HUDEP-2 (cell line): Measurements from ENCODE around the gene DCTPP1.
A peak's percentile ranks its signal among the peaks of the same experiment; 100 is the strongest.

ENCODE experiments used
- DNase-seq, 76 experiments: peaks; one replicate each; lab custom pipeline; 2025; ENCODE audit not compliant: unreplicated experiment in 76 of 76; lab: John Stamatoyannopoulos, UW

Gene DCTPP1

DNA sequence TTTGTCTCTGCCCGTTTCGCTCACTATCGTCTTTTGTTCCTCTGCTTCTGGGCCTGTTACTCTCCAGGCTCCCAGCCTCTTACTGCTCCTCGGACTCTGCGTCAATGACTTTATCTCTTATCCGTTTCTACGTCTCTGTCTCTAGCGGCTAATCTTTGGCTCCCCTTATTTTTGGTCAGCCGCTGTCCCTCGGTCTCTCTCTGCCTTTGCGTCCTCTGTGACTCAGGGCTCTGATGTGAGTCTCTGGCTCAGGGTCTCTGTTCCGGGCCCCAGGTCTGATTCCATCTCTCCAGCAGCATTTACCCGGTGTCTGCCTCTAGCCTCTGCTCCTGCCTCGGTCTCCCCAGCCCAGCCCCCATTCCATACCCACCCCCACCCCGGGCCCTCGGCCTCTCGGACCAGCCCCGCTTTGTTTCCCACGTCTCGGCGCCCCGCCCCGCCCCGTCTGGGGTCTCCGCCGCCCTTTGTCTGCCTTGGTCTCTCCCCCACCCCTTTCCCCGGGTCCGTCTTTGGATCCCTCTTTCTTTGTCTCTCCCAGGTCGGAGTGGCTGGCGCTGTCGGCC lies 35.2 kb downstream of the DCTPP1 start:
- DNase-seq: peak in 6 of 76 experiments; percentile 11 to 28 (median 16)

DNA sequence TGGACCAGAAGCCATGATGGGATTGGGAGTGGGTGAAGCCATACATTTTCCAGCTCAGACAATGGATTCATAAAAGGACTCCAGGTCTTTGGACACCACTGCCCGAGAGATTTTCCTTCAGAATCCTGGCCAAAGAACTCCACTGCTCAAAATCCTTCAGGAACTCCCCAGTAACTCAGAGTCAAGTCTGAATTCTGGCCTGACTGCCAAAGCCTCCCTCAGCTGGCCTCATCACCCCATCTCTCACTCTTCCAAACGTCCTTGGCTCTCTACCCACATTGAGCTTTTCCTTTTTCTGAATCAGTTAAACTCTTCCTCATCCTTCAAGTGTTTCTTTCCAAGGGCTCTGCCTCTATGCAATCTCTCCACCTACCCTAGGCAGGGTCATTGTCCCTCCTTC lies 46.3 kb downstream of the DCTPP1 start:
- DNase-seq: no peak

DNA sequence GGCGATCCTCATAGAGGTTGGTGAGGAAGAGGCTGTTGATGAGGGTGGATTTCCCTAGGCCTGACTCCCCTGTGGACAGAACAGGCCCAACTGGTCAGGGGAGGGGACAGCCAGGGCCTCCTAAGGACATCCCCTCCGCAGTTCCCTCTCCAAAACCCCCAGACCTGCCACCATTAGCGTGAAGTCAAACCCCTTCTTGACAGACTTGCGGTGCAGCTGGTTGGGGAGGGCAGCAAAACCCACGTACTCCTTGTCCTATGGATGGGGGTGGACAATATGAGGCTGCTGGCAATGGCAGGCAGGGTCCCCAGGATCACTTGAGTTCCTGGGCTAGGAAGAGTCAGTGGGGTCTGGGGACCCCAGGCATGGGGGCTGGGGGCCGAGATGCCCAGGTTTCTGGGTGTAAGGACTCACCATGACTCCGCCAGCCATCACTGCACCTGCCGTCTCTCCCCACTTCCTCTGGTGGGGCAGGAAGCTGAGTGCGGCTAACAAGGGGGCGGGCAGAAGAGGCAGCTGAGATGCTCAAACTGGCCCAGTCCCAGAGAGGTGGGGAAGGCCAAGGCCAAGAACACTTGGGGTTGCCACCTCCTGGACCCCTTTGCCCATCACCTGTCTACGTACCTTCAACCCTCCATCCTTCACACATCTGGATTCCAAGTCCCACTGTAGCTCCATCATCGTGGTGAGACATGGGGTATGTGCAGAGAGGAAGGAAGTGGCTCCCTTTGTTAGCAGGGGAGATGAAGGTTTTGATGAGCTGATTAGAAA lies 47.5 kb downstream of the DCTPP1 start, which contains the start of gene SEPTIN1:
Gene SEPTIN1, minus strand, starts transcription at position 451 of the 771 bp plus-strand sequence. Its CDS starts 19 bp downstream, at position 432.
- no peak for DNase-seq

DNA sequence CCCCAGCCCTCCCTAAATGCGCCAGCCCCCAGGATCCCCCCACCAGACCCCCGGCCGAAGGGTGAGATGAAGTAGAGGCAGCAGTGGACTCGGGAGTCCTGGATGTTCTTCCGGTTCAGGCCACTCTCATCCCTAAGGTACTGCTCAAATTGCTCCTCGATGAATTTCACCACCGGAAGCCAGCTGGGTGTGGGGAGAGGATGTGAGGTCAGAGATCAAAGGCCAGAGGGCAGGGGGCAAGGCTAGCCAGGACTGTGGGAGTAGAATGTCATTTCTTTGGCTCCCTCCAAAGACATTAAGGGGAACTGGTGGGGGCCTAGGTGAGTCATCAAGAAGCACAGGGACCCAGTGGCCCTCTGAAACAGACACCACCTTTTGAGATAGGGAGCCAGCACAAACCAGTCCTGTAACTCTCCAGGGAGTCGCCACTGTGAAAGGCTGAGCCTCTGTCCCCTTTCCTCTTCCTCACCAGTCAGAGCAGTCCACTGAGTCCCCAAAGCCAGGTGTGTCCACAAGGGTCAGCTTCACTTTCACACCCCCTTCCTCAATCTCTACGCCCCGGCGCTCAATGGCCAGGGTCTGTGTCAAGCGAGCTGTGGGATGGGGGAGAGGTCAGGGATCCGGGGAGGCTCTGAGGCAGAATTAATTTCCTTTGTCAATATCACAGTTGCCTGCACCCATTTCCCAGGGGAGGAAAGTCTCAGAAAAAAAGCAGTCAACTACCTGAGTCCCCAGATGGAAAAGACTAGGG lies 48.4 kb downstream of the DCTPP1 start:
- DNase-seq: no peak

DNA sequence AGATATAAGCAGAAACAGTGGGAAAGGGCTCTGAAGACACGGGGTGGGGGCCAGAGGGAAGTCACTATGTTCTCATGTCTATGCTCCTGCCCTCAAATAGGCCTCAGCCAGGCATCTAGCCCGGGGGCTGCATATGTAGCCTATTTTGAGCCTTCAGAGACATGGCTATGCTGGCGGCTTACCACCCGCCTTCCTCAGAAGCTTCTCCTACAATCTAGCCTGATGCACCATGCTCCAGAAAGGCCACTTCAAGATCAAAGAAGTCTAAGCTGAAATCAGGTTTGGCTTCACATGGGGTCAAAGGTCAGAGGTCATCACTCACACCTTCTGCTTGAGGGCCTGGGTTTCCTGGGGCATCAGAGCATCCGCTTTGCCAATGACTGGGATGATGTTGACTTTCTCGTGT lies 49.0 kb downstream of the DCTPP1 start:
- DNase-seq: no peak

DNA sequence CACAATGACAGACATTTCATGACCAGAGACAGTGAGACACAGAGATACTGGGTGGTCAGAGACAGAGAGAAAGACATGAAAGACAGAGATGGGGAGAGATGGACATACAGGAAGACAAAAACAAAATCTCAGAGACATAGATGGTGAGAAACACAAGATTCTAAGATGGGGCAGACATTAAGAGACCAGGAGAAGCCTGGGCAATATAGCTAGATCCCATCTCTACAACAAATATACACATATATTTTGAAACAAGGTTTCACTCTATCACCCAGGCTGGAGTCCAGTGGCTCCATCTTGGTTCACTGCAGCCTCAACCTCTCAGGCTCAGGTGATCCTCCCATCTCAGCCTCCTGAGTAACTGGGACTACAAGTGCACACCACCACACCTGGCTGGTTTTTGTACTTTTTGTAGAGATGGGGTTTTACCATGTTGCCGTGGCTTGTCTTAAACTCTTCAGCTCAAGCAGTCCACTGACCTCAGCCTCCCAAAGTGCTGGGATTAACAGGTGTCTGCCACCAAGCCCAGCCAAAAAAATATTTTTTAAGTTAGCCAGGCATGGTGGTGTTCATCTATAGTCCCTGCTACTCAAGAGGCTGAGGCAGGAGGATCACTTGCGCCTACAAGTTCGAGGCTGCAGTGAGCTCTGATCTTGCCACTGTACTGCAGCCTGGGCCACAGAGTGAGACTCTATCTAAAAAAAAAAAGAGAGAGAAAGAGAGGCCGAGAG lies 49.6 kb downstream of the DCTPP1 start:
- DNase-seq: no peak

DNA sequence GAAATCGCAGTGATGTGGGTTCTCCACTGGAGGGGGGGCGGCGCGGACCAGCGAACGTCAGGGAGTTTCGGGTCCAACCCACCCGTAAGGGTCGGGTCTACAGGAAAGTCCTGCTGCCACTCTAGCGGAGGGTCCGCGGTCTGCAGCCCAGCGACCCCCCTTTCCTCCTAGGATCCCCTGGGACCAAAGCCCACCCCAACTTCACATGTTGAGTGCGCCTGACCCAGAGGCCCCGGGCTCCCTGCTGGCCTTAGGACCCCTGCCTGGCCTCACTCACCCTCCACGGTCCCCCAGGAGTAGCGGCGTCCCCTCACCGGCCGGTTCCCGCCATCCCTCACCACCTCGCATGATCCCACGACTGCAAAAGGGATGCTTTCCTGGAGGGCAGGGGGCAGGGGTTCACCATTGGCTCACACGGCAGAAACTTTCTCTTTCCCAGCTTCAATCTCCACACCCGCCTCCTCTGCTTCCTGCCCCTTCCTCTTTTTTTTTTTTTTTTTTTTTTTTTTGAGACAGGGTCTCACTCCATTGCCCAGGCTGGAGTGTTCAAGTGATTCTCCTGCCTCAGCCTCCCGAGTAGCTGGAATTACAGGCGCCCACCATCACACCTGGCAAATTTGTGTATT lies 50.6 kb downstream of the DCTPP1 start:
- DNase-seq: no peak

DNA sequence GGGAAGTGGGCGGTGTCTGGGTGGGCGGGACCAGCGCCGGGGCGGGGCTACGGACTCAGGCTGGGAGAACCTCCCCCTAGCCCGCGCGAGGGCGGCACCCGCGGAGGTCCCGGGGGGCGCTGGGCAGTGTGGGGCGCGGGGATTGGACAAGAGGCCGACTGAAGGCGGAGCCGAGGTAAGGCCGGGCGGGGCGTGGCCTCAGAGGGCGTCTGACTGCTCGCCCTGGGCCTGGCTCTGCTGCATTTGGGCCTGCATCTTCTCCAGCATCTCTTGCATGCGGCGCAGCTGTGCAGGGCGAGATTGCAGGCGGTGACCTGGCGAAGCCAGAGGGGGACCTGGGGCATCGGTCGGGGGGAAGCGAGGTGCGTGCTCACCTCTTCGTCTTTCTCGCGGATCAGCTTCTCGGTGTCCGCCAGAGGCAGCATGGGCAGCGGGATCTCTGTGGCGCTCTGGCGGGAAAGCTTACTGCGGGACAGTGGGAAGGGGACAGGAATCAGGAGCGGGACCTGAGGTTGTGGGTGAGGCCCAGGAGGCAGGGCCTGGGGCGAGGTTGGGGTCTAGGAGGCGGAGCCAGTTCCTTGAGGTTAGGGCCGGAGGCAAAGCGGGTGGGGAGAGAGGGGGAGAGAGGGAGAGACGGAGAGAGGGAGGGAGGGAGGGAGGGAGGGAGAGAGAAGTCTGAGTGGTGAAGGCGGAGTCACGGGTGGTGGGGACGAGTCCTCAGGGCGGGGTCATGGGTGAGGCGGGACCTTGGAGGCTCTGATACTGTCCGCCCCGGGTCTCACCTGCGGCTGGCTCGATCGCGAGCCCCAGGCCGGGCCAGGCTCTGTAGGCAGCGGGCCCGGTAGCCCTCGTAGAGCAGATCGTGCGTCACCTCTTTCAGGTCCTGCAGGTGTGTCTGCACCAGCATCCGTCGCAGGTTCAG lies 51.3 kb downstream of the DCTPP1 start:
- DNase-seq: peak in 73 of 76 experiments; percentile 77 to 99 (median 97)

DNA sequence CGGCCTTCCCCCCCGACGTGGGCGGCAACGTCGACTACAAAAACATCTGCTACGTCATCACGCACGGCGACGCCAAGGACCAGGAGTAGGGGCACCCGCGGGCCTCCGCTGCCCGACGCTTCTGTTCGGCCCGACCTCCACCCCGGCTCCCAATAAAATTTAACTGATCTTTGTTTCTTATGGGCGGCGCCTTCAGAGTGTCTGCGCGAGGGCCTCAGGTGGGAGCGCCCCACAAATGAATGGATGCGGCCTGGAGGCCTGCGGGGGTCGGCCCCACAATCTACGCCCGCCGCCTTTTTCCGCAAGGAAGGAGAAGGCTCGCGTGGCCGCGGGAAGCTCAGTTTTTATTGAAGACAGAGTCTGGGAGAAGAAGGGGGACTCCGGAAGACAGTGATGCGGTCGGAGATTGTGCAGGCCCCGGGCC lies 52.0 kb downstream of the DCTPP1 start:
- DNase-seq: peak in 71 of 76 experiments; percentile 26 to 89 (median 78)

DNA sequence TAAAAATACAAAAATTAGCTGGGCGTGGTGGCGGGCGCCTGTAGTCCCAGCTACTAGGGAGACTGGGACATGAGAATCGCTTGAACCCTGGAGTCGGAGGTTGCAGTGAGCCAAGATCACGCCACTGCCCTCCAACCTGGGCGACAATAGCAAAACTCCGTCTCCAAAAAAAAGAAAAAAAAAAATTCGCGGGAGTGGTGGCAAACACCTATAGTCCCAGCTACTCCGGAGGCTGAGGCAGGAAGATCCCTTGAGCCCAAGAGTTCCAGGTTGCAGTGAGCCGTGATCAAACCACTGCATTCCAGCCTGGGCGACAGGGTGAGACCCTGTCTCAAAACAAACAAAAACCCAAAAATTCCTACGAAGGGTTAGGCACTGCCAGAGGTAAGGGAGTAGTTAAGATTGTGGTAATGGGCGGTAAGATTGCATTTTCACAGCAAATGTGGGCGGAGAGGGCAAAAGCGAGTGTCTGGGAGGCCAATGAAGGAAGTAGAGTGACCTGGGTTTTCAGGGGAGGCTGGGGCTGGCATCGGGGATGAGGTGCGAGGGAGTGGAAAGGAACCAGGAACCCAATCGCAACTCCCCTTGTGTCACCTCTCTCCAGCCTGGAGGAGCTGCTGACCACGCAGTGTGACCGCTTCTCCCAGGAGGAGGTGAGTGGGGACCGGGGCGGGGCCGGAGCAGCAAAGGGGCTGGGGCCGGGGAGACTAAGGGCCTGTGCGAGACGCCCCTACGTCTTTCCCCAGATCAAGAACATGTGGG lies 52.6 kb downstream of the DCTPP1 start:
- peak in 3 of 76 experiments; percentile 56 to 79 (median 64) for DNase-seq

DNA sequence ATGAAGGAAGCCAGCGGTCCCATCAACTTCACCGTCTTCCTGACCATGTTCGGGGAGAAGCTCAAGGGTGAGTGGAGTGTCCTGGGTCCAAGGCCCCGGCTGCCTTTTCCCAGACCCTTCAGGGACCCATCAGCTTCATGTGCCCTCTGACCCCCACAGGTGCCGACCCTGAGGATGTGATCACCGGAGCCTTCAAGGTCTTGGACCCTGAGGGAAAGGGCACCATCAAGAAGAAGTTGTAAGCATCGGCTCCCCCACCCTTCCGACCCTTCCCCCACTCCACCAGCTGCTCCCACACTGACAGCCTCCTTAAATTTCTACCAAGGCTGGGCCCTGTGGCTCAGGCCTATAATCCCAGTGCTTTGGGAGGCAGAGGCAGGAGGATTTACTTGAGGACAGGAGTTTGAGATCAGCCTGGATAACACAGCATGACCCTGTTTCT lies 53.3 kb downstream of the DCTPP1 start:
- no peak for DNase-seq

DNA sequence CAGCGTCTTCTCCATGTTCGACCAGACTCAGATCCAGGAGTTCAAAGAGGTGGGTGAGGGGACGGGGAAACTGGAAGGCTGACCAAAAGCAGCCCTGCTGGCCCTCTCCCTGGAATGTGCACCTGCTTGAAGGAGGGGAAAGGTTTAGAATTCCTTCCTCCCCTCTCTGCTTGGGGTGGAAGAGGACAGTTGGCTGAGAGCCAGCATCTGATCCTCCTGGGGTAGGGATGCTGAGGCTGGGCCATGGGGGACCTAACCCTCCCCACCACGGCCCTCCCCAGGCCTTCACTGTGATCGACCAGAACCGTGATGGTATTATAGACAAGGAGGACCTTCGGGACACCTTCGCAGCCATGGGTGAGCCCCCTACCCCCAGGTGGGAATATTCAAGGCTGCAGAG lies 54.0 kb downstream of the DCTPP1 start:
- DNase-seq: no peak

DNA sequence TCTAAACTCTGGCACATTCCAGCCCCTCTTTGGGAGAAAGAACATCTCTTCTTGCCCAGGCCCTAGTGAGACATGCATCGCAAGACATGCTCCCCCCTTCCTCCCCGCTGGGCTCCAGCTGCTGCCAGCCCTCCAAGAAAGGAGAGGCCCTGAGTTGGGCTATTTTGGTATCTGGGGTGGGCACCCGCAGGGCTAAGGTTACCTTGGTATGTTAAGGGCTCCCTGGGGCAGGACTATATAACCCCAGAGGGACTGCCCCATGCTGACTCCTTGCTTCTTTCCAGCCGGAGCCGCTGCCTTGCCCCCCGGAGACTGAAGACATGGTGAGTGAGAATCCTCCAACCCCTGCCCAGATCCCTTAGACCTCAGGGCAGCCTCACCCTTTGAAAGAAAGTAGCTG lies 55.3 kb downstream of the DCTPP1 start, which contains the start of gene MYL11:
Gene MYL11, plus strand, starts transcription at position 265 of the 400 bp plus-strand sequence. Its CDS starts 56 bp downstream, at position 321.
- no peak for DNase-seq
